K562 (cell line): ENCODE measurements around the gene SMCO1. TPM values are rescaled to one million over a fixed set of nuclear protein-coding genes. Genes with fewer than 3 reads are reported as not detected.

Experiments used
- ADNP ChIP-seq: fragments of 200-800 bp; sonication (Bioruptor generic); IDR thresholded peaks from 2 replicates; pipeline ENCODE4 v1.6.1; 2016; ENCODE audit warnings: missing genetic modification characterization, missing compliant biosample characterization
- ATF7 ChIP-seq: fragments of 450-650 bp; IDR thresholded peaks from 2 replicates; pipeline ENCODE4 v1.7.1; 2014; ENCODE audit warnings: mild to moderate bottlenecking, moderate library complexity
- BRD4 ChIP-seq: fragments of 200-600 bp; sonication (generic); IDR thresholded peaks from 2 replicates; pipeline ENCODE4 v1.6.1; 2017; ENCODE audit warnings: inconsistent platforms
- CREB1 ChIP-seq, 2 experiments: sonication (generic) in 1 of 2; formaldehyde crosslinking in 1 of 2; IDR thresholded peaks; 2 replicates each; pipeline versions ENCODE4 v1.6.1 to v1.8.0; 2012 to 2022; ENCODE audit warnings: inconsistent platforms in 1 of 2, mild to moderate bottlenecking in 1 of 2, missing genetic modification reagents in 1 of 2, moderate library complexity in 1 of 2
- DPF2 ChIP-seq: fragments of 450-650 bp; IDR thresholded peaks from 2 replicates; pipeline ENCODE4 v1.6.1; 2016
- ETV6 ChIP-seq, 3 experiments: fragments of 150-350 bp in 1 of 3; sonication (generic) in 1 of 3; formaldehyde crosslinking in 1 of 3; IDR thresholded peaks; 2 replicates each; pipeline versions ENCODE4 v1.6.1 to v1.8.0; 2014 to 2022; ENCODE audit warnings: borderline replicate concordance in 2 of 3, low read depth in 2 of 3, antibody characterized with exemption in 1 of 3, low read length in 1 of 3, mild to moderate bottlenecking in 1 of 3, missing genetic modification reagents in 1 of 3
- HDAC1 ChIP-seq, 2 experiments: fragments of 450-650 bp; IDR thresholded peaks; 2 replicates each; pipeline ENCODE4 v1.6.1; 2016 to 2017; ENCODE audit warnings: inconsistent platforms in 1 of 2, mild to moderate bottlenecking in 1 of 2, moderate library complexity in 1 of 2
- NCOA1 ChIP-seq: fragments of 450-650 bp; IDR thresholded peaks from 2 replicates; pipeline ENCODE4 v1.6.1; 2016; ENCODE audit warnings: low read depth
- NFATC3 ChIP-seq: fragments of 450-650 bp; IDR thresholded peaks from 2 replicates; pipeline ENCODE4 v1.6.1; 2017; ENCODE audit warnings: mild to moderate bottlenecking
- NFE2L1 ChIP-seq: fragments of 450-650 bp; IDR thresholded peaks from 2 replicates; pipeline ENCODE4 v1.6.1; 2016; ENCODE audit warnings: missing genetic modification characterization, low read depth, mild to moderate bottlenecking, missing compliant biosample characterization, moderate library complexity, borderline replicate concordance
- RB1 ChIP-seq: fragments of 450-650 bp; IDR thresholded peaks from 2 replicates; pipeline ENCODE4 v1.6.1; 2017; ENCODE audit warnings: low read depth, mild to moderate bottlenecking
- SAFB ChIP-seq: fragments of 200-400 bp; formaldehyde crosslinking; IDR thresholded peaks from 2 replicates; pipeline ENCODE4 v1.6.1; 2017; ENCODE audit warnings: low read depth, low read length, borderline replicate concordance
- ZBTB33 ChIP-seq: sonication (generic); formaldehyde crosslinking; IDR thresholded peaks from 2 replicates; pipeline ENCODE4 v1.8.1; 2023; ENCODE audit warnings: mild to moderate bottlenecking, missing genetic modification reagents
- ZNF239 ChIP-seq: fragments of 250-450 bp; sonication (Bioruptor Pico); IDR thresholded peaks from 2 replicates; pipeline ENCODE4 v1.4.0; 2020; ENCODE audit warnings: mild to moderate bottlenecking
- ZNF311 ChIP-seq: fragments of 250-450 bp; sonication (Bioruptor Pico); IDR thresholded peaks from 2 replicates; pipeline ENCODE4 v1.4.0; 2020; ENCODE audit warnings: mild to moderate bottlenecking, moderate library complexity
- ZNF449 ChIP-seq: fragments of 250-450 bp; sonication (Bioruptor Pico); IDR thresholded peaks from 2 replicates; pipeline ENCODE4 v1.8.0; 2022; ENCODE audit warnings: moderate library complexity, mild to moderate bottlenecking, inconsistent platforms
- ZNF551 ChIP-seq: fragments of 250-450 bp; sonication (Bioruptor Pico); IDR thresholded peaks from 2 replicates; pipeline ENCODE4 v1.5.0; 2021; ENCODE audit warnings: mild to moderate bottlenecking, moderate library complexity
- ZSCAN29 ChIP-seq: fragments of 450-650 bp; IDR thresholded peaks from 2 replicates; pipeline ENCODE4 v1.6.1; 2017
- polyA plus RNA-seq, 8 experiments: library from polyadenylated mRNA; depleted of rRNA in 4 of 8; stranded (reverse) in 5 of 8; unstranded in 3 of 8; fragments of >200 nt; fragmentation: Nextera tagmentation in 2 of 8; fragmentation: Illumina TruSeq in 1 of 8; extraction: Ambion mirVana in 2 of 8; extraction: Trizol in 1 of 8; gene quantifications; 2 replicates each; pipeline versions ENCODE4 v1.2.1 to v1.2.3, GENCODE V29; 2011 to 2014; ENCODE audit warnings: inconsistent platforms in 1 of 8, missing spikeins in 1 of 8
- total RNA-seq, 7 experiments: library from RNA; depleted of rRNA in 6 of 7; stranded (reverse); fragments of >200 nt in 6 of 7; fragmentation: Illumina TruSeq in 2 of 7; extraction: Trizol in 2 of 7; gene quantifications; 2 replicates each; pipeline versions ENCODE4 v1.2.1 to v1.2.3, GENCODE V29; 2011 to 2021; ENCODE audit warnings: low replicate concordance in 1 of 7
- TF ChIP-seq, protein P1 (sequence below): fragments of 250-450 bp; sonication (Bioruptor Pico); IDR thresholded peaks from 2 replicates; pipeline ENCODE4 v1.9.0; 2021; ENCODE audit warnings: mild to moderate bottlenecking
- TF ChIP-seq, protein P2 (sequence below): fragments of 450-650 bp; IDR thresholded peaks from 2 replicates; pipeline ENCODE4 v1.7.1; 2018; ENCODE audit warnings: mild to moderate bottlenecking, low read depth; ENCODE audit not compliant: partially characterized antibody

SMCO1 gene
- total and polyA plus RNA-seq, 9 of the 15 experiments (the other 6 are each of a cell fraction or from before 2014, with no cell fraction given): 0.05 to 0.35 (median 0.12) TPM; not detected in 5

DNA sequence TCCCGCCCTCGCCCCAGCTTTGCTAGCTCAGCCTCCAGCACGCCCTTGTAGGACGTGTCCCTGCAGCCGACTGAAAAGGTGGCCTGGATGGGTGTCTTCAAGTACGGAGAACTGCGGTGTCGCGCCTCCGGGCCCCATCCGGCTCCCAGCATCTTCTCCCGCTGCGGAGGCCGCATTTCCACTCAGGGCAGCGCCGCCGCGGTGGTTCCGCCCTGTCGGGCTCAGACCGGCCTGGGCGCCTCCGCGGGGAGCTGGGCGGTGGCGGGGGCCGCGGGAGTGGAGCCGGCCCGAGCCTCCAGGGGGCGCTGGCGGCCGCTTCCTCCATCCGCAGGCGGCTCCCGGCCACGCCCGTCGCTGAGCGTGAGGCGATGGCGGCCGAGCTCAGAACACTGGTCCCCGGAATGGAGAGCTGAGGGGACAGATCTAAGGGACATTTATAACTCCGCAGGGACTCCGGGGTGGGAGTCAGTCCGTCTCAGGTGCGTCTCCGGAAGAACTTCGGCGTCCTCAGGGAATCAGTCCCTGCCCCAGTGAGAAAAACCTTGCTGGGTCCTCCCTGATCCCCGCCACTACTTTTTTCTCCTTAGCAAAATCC is 13.6 kb upstream of the SMCO1 start (continued):
- peak; percentile 66; the same call in 1 of the 2 replicates for TF ChIP-seq ZBTB33
- no peak for TF ChIP-seq ETV6 (IDR thresholded peaks at IDR 0.05; ENCODE audit: borderline replicate concordance in 1 of 2, low read depth in 2 of 2, low read length in 1 of 2)
- TF ChIP-seq ETV6 (CRISPR knock-in tag; IDR thresholded peaks at IDR 0.05; ENCODE audit: borderline replicate concordance): no peak
- TF ChIP-seq HDAC1 (IDR thresholded peaks at IDR 0.05): 0 out of 4 replicates have a peak, but pooled peaks of 1 of the 2 experiments have one; percentile 59
- TF ChIP-seq ADNP (tag): no peak; the same call in 1 of the 2 replicates
- TF ChIP-seq ZNF311 (CRISPR knock-in tag): no peak
- TF ChIP-seq NCOA1: no peak
- TF ChIP-seq BRD4: no peak
- TF ChIP-seq DPF2: no peak
- TF ChIP-seq, protein P1, sequence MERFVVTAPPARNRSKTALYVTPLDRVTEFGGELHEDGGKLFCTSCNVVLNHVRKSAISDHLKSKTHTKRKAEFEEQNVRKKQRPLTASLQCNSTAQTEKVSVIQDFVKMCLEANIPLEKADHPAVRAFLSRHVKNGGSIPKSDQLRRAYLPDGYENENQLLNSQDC (CRISPR knock-in tag): no peak
- no peak for TF ChIP-seq ZNF551
- no peak for TF ChIP-seq NFE2L1 (tag)
- no peak for TF ChIP-seq NFATC3
- TF ChIP-seq ZNF449 (CRISPR knock-in tag): no peak
- no peak for TF ChIP-seq CREB1 (IDR thresholded peaks at IDR 0.05)
- TF ChIP-seq CREB1 (CRISPR knock-in tag; IDR thresholded peaks at IDR 0.05): 0 out of 2 replicates have a peak, but pooled peaks have one; percentile 55
- peak; percentile 93 for TF ChIP-seq RB1
- peak; percentile 62; the same call in 1 of the 2 replicates for TF ChIP-seq ZSCAN29
- TF ChIP-seq SAFB: peak; percentile 45; the same call in 1 of the 2 replicates
- no peak; the same call in 1 of the 2 replicates for TF ChIP-seq ATF7
- TF ChIP-seq, protein P2, sequence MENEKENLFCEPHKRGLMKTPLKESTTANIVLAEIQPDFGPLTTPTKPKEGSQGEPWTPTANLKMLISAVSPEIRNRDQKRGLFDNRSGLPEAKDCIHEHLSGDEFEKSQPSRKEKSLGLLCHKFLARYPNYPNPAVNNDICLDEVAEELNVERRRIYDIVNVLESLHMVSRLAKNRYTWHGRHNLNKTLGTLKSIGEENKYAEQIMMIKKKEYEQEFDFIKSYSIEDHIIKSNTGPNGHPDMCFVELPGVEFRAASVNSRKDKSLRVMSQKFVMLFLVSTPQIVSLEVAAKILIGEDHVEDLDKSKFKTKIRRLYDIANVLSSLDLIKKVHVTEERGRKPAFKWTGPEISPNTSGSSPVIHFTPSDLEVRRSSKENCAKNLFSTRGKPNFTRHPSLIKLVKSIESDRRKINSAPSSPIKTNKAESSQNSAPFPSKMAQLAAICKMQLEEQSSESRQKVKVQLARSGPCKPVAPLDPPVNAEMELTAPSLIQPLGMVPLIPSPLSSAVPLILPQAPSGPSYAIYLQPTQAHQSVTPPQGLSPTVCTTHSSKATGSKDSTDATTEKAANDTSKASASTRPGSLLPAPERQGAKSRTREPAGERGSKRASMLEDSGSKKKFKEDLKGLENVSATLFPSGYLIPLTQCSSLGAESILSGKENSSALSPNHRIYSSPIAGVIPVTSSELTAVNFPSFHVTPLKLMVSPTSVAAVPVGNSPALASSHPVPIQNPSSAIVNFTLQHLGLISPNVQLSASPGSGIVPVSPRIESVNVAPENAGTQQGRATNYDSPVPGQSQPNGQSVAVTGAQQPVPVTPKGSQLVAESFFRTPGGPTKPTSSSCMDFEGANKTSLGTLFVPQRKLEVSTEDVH: no peak
- TF ChIP-seq ZNF239 (CRISPR knock-in tag): no peak
